Measurements from ENCODE around the gene MMD.

The MMD gene

DNA sequence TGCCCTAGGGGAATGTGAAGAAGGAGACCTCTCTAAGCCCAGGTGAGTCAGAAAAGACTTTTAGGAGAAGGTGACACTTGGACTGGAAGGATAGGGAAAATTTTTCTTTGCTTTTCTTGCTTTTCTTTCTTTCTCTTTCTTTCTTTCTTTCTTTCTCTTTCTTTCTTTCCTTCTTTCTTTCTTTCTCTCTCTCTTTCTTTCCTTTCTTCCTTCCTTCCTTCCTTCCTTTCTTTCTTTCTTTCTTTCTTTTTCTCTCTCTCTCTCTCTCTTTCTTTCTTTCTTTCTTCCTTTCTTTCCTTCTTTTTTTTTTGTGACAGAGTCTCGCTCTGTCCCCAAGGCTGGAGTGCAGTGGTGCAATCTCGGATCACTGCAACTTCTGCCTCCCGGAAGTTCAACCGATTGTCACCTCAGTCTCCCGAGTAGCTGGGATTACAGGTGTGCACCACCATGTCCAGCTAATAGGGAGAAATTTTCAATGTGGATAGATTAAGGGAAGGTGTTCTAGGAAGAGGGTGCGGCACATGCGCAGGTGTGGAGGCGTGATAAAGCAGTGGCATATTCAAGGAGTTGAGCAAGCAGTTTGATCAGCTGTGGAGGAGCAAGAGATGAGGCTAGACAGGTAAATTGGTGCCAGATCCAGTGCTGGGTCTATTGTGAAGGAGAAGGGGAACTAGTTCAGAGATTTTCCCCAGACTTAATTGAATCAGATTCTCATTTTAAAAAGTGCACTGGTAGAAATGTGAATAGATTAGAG is 40.4 kb downstream of the MMD start:
- Histone ChIP-seq H3K4me2 (ENCODE audit: low read depth, low read length, poor library complexity, severe bottlenecking) (no peak overlapping the region), H3K27ac (ENCODE audit: low read depth, low read length) (no peak overlapping the region), H3K9ac (ENCODE audit: low read length) (no peak overlapping the region), H3K79me2 (ENCODE audit: insufficient read depth, low read length) (no peaks in the 10 kb centered on the region), H3K9me3 (ENCODE audit: insufficient read depth, low read length) (no peaks in the 10 kb centered on the region), H3F3A (ENCODE audit: insufficient read depth) (no peaks in the 10 kb centered on the region), H3K36me3 (ENCODE audit: low read length) (no peaks in the 10 kb centered on the region), H3K4me3 (ENCODE audit: insufficient read depth, low read length, poor library complexity, severe bottlenecking) (no peak overlapping the region), H4K20me1 (ENCODE audit: low read depth, low read length) (no peaks in the 10 kb centered on the region), H3K9me2 (replicated peaks; ENCODE audit: insufficient read depth, low read length) (no peaks in the 10 kb centered on the region), H3K27me3 (ENCODE audit: low read length) (no peaks in the 10 kb centered on the region), H2AFZ (ENCODE audit: low read depth, low read length, severe bottlenecking) (no peak overlapping the region)
- no peak for TF ChIP-seq EZH2phosphoT487 (conservative IDR thresholded peaks at IDR 0.05; ENCODE audit: low read length)
- TF ChIP-seq, protein P1, sequence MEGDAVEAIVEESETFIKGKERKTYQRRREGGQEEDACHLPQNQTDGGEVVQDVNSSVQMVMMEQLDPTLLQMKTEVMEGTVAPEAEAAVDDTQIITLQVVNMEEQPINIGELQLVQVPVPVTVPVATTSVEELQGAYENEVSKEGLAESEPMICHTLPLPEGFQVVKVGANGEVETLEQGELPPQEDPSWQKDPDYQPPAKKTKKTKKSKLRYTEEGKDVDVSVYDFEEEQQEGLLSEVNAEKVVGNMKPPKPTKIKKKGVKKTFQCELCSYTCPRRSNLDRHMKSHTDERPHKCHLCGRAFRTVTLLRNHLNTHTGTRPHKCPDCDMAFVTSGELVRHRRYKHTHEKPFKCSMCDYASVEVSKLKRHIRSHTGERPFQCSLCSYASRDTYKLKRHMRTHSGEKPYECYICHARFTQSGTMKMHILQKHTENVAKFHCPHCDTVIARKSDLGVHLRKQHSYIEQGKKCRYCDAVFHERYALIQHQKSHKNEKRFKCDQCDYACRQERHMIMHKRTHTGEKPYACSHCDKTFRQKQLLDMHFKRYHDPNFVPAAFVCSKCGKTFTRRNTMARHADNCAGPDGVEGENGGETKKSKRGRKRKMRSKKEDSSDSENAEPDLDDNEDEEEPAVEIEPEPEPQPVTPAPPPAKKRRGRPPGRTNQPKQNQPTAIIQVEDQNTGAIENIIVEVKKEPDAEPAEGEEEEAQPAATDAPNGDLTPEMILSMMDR (IDR thresholded peaks at IDR 0.05; ENCODE audit: insufficient read depth, low read length, poor library complexity, severe bottlenecking) = no peak

GRCh38 chr17:55377671-55378275 is 43.9 kb downstream of the MMD start:
- H4K20me1 ChIP-seq (ENCODE audit: low read depth, low read length) = no peaks in the 10 kb centered on the region
- H3K36me3 ChIP-seq (ENCODE audit: low read length) = no peaks in the 10 kb centered on the region
- no peaks in the 10 kb centered on the region for H3K9me2 ChIP-seq (replicated peaks; ENCODE audit: insufficient read depth, low read length)
- H3K4me3 ChIP-seq (ENCODE audit: insufficient read depth, low read length, poor library complexity, severe bottlenecking) = no peak overlapping the region
- TF ChIP-seq, protein P1 (IDR thresholded peaks at IDR 0.05; ENCODE audit: insufficient read depth, low read length, poor library complexity, severe bottlenecking) = no peak
- no peak for TF ChIP-seq EZH2phosphoT487 (conservative IDR thresholded peaks at IDR 0.05; ENCODE audit: low read length)
- no peaks in the 10 kb centered on the region for H3K9me3 ChIP-seq (ENCODE audit: insufficient read depth, low read length)
- H3K79me2 ChIP-seq (ENCODE audit: insufficient read depth, low read length) = no peaks in the 10 kb centered on the region
- no peak overlapping the region for H2AFZ ChIP-seq (ENCODE audit: low read depth, low read length, severe bottlenecking)
- H3K9ac ChIP-seq (ENCODE audit: low read length) = no peak overlapping the region
- H3K27me3 ChIP-seq (ENCODE audit: low read length) = no peaks in the 10 kb centered on the region
- no peak overlapping the region for H3K4me2 ChIP-seq (ENCODE audit: low read depth, low read length, poor library complexity, severe bottlenecking)
- no peaks in the 10 kb centered on the region for H3F3A ChIP-seq (ENCODE audit: insufficient read depth)
- no peak overlapping the region for H3K27ac ChIP-seq (ENCODE audit: low read depth, low read length)

- Histone ChIP-seq H3F3A (ENCODE audit: insufficient read depth) (no peaks in the 10 kb centered on the region), H3K79me2 (ENCODE audit: insufficient read depth, low read length) (no peaks in the 10 kb centered on the region), H3K9me3 (ENCODE audit: insufficient read depth, low read length) (no peaks in the 10 kb centered on the region), H3K36me3 (ENCODE audit: low read length) (no peaks in the 10 kb centered on the region), H3K4me2 (ENCODE audit: low read depth, low read length, poor library complexity, severe bottlenecking) (no peak overlapping the region), H3K9ac (ENCODE audit: low read length) (no peak overlapping the region), H3K27me3 (ENCODE audit: low read length) (no peaks in the 10 kb centered on the region), H3K9me2 (replicated peaks; ENCODE audit: insufficient read depth, low read length) (no peaks in the 10 kb centered on the region), H2AFZ (ENCODE audit: low read depth, low read length, severe bottlenecking) (no peak overlapping the region), H3K4me3 (ENCODE audit: insufficient read depth, low read length, poor library complexity, severe bottlenecking) (no peak overlapping the region), H4K20me1 (ENCODE audit: low read depth, low read length) (no peaks in the 10 kb centered on the region), H3K27ac (ENCODE audit: low read depth, low read length) (no peak overlapping the region)
- TF ChIP-seq, protein P1 (IDR thresholded peaks at IDR 0.05; ENCODE audit: insufficient read depth, low read length, poor library complexity, severe bottlenecking) = no peak
- no peak for TF ChIP-seq EZH2phosphoT487 (conservative IDR thresholded peaks at IDR 0.05; ENCODE audit: low read length)
These were observed 52.9 kb downstream of the MMD start for GRCh38 chr17:55368706-55369105.

All from SU-DHL-6 (cell line).